GM19240 (cell line): ENCODE results near the gene CNN3.
"Not testable (repeated sequence)": the region's sequence is repeated elsewhere in the genome, so short reads cannot be mapped to it uniquely, and the experiment has no call there.

Experiments used
- DNase-seq: peaks from one replicate; pipeline ENCODE4 v3.0.0; 2011; ENCODE audit warnings: low spot score; ENCODE audit not compliant: insufficient read length

CNN3 gene

DNA sequence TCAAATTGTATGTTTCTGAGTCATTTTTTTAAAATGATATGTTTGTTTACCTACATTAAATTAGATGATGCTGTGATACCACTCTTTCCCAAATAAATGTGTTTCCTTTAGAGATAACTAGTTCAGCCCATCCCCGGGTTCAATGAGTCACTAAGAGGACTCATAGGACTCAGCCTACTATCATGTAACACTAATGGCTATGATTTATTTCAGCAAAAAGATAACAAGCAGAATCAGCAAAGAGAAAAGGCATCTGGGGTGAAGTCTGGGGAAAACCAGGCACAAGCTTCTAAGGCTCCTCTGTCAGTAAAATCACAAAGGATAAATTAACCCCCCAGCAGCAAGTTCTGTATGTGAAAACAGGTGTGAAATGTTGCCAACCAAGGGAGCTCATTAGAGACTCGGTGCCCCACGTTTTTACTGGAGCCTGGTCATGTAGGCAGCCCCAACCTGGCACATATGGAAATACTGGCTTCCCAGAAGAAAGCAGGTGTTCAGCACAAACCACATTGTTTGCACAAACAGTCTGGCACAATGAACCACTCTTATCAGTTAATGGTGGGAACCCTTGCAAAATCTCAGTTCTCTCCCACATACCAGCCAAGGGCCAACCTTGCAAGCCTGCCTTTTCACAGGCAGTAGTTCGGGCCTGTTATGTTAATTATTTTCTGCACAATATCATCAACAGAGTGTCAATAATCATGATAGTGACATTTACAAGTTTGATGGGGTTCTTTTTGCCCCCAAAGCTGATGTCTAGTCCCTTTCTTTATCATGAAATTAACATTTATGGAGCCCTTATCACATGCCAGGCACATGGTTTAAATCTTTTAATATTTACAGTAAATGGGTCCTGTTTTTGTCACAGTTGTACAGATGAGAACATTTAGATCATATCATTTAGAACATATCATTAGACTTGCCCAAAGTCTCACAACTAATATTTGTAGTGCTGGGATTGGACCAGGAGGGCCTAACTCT, 23.1 kb upstream of the CNN3 start:
- DNase-seq = no peak

DNA sequence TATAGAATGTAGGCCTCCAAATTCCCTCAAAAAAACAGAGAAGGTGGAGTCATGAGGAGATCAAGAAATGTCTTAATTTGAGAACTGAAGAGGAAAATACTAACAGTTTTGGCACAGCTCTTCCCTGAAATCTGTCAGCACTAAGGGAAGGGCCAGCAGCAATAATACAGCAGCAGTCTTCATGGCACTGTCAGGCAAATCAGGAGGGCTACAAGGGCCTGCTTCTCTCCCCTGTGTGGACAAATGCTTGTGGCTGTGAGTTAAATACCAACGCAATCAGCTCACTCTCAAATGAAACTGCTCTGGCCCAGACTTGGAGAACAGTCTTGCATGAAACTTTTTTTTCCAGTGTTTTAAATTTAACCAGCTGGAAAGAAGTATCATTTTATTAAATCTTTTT, 20.5 kb upstream of the CNN3 start:
- DNase-seq = no peak

DNA sequence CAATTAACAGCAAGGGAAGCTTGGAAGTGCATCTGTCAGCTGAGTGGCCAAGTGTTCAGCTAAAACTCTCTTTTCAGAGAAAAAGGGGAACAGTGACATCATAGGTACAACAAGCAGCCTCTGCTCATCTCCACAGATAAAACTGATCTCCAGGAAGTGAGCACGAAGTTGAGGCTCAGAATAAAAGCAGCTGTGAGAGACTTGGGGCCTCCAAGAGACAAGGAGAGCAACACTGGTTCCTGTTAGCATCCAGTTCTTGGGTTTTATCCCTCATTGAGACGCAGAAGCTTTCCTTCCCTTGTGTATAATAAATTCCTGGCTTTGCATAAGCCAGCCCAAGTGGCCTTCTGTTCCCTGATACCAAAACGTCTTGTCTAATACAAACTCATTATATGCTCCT, 20.0 kb upstream of the CNN3 start:
- DNase-seq = no peak

DNA sequence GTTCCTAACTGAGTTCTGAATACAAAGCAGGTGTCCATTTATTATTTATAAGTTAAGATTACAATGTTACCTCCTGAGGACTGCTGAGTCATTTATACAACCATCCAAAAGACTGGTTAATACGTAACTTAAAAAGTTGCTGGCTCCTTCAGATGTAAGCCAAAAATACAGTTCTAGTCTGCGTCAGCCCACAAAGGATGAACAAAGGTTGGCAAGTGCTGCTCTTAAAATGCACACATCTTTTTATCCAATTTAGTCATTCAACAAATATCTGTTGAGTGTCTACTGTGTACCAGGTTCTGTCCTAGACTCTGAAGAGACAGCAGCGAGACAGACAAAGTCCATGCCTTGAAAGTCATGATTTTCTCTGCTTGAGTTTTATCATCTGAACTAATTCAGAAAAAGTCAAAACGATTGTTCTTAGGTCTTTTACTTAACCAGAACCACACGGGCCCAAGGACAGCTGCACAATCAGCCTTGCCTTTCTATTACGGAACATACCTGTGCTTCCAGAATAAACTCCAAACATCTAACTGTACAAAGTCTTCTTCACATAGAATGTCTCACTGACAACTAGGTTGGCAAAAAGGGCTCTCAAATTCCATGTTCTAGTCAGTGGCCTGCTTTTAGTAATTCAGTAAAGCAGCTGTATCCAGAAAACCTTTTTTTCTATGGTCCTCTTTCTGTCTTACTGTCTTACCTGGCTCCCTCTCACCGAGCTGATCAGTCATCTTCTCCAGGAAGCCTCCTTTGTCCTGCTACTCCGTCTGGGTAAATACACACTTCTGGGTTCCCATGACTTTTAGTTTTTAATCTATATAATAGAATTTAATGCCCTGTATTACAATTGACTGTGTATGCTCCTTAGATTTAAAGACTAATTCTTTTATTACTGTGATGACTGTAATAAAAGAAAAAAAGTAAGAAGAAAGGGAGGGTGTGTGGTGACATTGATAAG, 15.5 kb upstream of the CNN3 start:
- DNase-seq = no peak

DNA sequence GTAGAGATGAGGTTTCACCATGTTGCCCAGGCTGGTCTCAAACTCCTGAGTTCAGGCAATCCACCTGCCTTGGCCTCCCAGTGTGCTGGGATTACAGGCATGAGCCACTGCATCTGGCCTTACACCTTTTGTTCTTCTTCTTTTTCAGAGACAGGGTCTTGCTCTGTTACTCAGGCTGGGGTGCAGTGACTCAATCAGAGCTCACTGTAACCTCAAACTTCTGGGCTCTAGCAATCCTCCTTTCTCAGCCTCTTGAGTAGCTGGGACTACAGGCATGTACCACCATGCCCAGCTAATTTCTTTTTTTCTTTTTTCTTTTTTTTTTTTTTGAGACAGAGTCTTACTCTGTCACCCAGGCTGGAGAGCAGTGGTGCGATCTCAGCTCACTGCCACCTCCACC, 14.6 kb upstream of the CNN3 start:
- not testable (repeated sequence) for DNase-seq

DNA sequence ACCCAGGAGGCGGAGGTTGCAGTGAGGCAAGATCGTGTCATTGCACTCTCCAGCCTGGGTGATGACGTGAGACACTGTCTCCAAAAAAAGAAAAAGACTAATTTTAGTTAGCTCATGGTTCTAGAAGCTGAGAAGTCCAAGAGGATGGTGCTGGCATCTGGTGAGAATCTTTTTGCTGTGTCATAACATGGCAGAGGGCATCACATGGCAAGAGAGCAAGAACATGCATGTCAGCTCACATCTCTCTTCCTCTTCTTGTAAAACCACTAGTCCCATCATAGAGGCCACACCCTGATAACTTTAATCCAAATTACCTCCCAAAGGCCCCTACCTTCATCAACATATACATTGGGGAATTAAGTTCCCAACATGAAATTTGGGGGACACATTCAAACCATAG, 13.8 kb upstream of the CNN3 start:
- no peak for DNase-seq

DNA sequence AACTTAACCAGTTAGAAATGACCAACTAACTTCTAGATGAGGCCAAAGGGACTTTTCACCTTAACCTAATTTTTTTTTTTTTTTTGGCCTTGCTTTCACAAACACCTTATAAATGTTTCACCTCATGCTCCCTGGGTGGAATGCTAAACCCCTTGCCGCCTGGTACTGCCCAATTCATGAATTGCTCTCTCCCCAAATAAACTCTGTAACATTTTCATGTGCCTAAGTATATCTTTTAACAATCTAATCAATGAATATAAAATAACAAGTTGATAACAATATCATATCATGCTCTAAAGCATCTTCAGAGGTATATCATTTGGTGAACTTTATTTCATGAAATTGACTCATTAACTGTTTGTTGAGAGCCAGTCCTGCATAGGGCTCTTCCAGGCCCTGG, 10.9 kb upstream of the CNN3 start:
- DNase-seq = no peak

DNA sequence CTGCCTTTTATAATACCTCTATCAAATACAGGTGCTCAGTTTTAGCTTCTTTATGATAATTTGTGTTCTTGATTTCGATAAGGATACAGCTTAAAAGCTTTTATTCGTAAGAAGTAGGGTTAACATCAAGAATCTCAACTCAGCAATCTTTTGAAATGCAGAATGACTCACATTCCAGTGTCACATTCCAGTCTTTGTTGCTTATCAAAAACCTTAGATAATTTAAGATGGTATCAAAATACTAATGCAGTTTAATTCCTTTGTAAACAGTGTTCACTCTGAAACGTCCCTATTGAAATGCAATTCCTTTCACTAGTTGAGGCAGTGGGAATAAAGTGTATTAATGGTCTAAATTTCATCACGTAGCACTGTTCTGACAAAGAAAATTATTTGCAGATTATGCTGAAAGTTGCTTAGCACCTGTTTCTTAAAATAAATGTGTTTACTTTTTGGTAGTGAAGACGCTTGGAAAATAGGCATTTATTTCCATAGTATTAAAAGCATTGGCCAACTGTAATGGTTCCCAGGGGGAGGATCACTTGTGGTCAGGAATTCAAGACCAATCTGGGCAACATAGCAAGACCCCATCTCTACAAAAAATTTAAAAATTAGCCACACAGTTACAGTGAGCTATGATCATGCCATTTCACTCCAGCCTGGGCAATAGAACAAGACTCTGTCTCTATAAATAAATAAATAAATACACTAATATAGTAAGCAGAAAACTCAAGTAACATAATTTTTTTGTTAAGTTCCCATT, 10.1 kb upstream of the CNN3 start:
- DNase-seq = no peak

DNA sequence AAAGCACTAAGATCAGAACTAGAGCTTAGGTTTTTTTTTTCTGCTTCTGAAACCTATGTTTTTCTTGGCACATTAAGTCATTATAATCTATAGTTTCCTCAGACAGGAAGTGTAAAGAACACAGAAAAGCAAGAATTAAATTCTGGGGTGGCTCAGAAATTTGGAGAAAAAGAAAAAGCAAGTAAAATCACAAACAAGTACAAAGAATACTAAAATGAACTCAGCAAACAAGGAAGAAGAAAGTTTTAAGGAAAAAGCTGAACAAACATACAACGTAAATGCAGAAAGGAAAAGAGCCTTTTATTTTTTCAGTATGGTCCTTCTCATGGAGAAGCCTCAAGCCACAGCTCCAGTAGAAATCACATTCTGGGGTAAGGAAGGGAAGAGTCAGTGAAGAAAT, 8.6 kb upstream of the CNN3 start:
- no peak for DNase-seq

DNA sequence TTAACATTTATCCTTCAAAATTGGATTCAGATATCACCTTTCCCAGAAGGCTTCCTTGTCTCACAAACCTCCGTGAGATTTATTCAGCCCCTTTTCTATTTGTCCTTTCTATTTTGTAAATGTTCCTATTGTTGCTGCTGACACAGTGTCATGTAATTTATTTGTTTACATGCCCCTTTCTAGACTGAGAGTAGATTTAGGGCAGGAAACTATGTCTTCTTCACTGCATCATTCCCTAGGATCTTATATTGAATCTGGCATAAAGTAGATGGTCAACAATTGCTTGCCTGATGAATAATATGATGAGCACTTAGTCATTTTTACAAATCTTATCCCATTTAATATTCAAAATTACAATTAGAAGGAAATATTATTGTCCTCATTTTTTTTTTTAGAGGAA, 8.1 kb upstream of the CNN3 start:
- no peak for DNase-seq

DNA sequence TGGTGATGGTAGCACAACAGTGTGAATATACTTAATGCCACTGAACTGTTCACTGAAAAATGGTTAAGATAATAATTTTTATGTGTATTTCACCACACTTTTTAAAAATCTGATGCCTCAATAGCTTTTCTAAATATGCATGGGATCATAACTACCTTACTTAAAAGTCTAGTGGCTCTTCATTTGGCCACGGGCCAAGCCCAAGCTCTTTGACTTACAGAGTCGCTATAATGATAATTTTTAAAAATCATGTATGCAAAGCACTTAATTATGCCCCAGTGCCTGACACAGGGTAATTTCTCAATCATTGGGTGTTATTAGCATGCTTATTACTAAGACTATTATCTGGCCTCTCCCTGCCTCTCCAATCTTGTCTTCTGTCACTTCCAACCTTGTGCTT, 7.6 kb upstream of the CNN3 start:
- DNase-seq = no peak

DNA sequence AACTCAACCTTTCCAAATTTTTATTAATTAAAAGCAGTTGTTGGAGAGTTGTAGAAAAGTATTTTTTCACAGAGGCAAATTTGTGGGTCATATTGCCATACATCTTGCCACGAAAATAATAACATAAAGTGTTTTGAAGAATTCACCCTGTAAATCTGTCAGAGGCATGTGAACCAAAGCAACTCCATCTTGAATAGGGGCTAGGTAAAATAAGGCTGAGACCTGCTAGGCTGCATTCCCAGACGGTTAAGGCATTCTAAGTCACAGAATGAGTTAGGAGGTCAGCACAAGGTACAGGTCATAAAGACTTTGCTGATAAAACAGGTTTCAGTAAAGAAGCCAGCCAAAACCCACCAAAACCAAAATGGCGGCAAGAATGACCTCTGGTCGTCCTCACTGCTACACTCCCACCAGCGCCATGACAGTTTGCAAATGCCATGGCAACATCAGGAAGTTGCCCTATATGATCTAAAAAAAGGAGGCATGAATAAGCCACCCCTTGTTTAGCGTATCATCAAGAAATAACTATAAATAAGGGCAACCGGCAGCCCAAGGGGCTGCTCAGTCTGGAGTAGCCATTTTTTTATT, 4.4 kb upstream of the CNN3 start:
- no peak for DNase-seq

DNA sequence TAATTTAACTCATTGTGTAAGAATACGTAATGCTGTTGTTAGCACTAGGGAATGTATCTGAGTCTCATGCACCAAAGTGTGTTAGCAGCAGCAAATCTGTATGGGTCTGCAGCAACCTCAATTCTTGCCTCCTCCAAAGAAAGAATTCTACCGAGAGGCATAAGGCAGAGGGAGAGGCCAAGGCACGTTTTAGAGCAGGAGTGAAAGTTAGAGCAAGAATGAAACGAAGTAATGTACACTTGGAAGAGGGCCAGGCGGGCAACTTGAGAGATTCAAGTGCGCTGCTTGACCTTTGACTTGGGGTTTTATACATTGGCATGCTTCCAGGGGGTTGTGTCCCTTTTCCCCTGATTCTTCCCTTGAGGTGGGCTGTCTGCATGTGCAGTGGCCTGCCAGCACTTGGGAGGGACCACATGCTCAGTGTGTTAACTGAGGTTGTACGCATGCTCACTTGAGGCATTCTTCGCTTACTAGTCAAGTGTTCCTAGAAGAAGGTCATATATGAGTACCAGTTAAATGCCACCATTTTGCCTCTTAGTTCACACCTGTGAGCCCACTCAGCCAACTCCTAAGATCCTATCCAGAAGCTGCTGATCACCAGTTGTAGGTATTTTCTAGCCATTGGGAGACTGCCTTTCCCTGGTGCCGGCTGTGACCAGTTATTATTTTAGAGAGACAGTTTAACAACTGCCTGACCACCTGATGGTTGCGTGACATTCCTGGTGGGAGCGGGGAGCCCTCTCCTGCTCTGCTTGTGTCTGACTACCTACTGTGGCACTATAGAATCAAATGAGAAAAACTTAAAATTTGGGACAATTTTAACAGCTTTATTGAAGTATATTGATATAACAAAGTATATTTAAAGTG, 2.7 kb upstream of the CNN3 start:
- no peak for DNase-seq

DNA sequence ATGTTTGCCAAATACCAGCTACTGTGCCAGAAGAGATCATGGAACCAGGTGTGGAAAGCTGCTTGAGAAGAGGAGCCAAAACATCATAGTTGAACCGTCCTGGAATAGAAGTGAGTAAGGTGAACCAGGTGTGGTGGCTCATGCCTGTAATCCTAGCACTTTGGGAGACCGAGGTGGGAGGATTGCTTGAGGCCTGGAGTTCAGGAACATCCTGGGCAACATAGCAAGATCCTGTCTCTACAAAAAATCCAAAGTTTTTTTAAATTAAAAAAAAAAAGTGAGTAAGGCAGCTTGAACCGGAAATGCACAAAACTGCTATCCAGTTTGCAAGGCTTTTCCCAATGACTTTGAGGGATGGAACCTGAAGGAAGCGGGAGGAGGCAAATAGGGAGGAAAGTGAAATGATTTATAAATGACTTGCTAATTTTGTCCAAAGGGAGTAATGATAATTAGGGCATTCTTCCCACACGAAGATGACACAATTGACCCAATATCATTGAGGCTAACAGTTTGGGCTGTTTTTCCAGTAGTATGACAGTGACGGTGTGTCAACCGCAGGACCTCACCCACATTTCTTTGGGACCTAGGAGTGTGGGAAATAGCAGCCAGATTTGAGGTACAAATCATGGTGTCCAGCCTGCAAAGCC, 1.5 kb upstream of the CNN3 start:
- DNase-seq = no peak

DNA sequence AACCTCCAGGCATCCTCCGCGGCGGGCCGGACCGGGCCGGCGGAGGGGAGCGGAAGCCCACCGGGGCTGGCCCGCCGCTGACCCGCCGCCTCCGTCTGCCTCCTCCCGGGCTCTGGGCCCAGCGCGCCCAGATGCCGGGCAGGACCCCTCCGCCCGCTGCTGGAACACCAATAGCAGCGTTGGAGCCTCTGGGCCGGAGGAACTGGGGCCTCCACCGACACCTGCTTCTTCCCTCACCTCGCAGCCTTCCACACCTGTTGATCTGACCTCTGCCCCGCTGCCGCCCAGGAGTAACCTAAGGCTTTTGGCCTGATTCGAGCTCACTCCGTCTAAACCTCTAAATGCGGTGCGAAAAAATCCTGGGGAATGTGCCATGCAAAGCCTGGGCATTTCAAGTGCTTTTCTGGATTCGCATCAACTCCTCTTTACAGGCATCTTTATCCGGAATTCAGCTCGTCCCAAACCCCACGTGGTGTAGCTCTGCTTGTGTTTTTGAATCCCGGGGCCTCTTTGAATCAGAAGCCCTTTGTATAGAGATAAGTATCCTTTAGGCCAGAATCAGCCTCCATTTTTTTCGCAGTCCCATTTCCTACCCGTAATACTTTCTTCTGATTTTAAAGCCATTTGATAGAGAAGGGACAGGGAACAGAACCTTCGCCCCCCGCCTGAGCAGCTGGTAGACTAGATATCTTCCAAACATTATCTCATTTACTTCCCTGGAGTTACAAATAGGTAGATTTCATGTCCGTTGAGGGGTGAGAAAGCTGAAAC, 680 bp upstream of the CNN3 start:
- DNase-seq = no peak

DNA sequence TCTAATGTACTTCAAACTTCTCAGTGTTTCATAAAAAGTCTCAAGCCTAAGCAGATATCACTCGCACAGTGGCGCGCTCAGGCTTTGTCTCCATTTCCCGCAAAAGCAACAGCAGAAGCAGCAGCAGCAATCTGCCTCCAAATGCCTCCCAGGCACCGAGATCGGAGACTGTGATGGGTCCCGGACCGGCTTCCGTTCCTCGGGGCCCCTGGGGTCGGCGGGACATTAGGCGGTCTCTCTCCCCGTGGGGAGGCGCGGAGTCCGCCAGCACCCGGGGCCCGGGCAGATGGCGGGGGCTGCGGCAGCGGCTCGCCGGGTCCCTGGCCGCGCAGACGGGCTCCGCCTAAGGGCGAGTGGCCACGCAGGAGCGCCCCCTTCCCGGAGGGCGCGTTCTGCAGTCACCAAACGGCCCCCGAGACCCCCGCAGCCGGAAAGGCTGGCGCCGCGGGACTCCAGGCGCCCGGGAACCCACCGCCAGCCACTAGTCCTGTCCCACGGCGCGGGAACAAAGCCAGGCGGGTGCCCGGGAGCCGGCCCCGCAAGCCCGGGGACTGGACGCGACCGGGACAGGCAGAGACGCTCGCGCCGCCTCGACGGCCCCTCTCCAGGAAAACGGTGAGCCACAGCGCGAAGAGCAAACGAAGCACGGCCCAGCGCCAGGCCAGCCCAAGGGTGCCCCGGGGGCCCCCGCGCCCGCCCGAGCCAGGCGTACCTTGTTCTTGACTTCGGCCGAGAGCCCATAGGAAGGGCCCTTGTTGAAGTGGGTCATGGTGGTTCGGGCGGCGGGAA, 590 bp downstream of the CNN3 start:
- DNase-seq = no peak

DNA sequence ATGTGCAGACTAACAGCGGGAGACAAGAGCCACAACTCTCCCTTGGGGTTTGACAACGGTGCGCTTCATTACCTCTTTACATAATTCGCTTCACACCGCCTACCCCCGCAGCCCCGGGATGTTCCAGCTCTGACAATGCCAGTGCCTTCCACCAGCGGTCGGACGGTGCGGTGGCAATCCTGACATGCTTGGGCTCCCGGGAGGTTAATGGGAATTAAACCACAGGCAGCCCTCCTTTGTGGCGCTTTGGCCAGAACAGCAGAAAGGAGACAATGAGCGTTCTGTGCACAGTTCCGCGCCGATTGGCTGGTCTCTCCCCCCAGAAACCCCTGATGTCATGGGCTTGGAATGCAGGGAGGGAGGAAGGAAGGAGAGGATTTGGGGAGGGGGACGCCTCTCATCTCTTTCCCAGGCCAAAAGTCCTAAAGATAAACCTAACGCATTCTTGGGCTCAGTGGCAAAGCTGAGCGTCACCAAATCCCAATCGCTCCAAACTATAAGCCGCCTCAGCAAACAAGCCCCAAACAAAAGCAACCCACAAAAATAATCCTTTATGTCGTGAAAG, 1.3 kb downstream of the CNN3 start:
- no peak for DNase-seq

DNA sequence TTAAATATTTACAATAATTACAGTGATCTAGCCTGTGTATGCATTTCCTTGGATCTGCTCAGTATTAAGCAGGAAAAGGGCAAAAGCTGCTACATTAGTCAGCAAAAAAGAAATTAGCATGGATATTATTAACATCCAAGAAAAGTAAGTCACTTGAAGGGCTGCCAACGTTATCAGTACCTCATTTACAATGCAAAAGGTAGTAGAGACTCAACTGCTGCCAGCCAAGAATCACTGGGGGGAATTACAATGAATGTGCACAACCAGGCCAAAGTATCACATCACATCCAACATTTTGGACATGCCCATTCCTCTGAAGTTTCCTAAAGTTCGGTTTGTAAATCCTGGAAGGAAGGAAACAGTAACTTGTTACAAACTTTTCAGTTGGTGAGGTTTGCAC, 1.9 kb downstream of the CNN3 start:
- DNase-seq = no peak
